IPS-18c (cell line): ENCODE results near the gene TTLL11.
"Not testable (repeated sequence)": the region's sequence is repeated elsewhere in the genome, so short reads cannot be mapped to it uniquely, and the experiment has no call there.

Experiments
- H3K4me3 ChIP-seq: 2 replicates; pipeline ENCODE4 v1.7.0; 2013; ENCODE audit warnings: low read depth, mild to moderate bottlenecking, low read length, moderate library complexity; ENCODE audit not compliant: insufficient read depth
- H3K9me3 ChIP-seq: one replicate; pipeline ENCODE4 v1.6.1; 2013; ENCODE audit warnings: mild to moderate bottlenecking, low read length, moderate library complexity; ENCODE audit not compliant: control insufficient read depth, insufficient read depth

Gene TTLL11

DNA sequence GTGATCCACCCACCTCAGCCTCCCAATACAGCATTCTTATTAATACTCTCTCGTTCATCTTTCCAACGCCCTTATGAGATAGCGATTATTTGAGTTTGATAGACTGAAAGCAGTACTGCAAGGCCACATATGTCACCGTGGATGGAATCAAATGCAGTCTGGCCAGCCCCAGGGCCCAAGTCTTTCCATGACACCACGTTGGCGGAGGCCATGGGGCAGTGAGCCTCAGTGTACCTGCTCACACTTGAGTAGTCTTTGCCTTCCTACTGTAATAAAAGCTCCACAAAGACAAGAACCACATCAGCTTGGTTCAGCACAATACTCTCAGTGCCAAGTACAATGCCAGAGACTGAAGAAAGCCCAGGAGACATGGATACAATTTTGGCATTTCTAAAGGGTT lies 88.5 kb downstream of the TTLL11 start:
- Histone ChIP-seq H3K4me3 (no peak overlapping the region), H3K9me3 (no peaks in the 10 kb centered on the region)

DNA sequence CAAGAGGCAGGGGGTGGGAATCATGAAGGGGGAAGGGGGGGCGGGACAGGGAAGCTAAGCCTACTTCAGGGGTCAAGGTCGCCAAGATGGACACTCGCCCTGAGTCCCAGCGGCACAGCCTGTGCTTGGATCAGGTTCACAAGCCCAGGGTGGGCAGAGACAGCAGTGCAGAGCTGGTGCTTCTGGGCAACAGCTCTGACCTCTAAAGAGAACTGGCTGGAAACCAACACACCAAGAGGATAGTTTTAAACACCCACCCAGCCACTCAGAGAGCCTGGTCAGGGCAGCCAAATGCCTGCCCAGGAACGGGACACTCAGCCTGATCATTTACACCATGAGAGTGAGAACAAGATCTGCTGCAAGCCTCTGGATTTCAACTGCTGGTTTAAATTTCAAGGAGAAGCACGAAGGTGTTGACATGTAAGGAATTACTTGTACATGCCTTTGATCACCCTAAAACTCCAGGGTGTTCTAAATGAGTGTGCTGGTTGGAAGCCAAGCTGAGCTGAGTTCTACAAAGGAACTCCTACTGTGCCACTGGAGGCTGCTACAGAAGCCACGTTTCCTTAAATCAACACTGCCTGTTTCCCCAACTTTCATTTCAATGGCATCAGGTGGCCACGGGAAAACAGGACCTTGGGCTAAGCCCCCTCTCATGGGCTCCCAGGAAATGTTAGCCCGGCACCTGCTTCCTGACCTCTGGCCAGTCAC lies 91.5 kb downstream of the TTLL11 start:
- Histone ChIP-seq H3K9me3 (no peaks in the 10 kb centered on the region), H3K4me3 (no peak overlapping the region)

DNA sequence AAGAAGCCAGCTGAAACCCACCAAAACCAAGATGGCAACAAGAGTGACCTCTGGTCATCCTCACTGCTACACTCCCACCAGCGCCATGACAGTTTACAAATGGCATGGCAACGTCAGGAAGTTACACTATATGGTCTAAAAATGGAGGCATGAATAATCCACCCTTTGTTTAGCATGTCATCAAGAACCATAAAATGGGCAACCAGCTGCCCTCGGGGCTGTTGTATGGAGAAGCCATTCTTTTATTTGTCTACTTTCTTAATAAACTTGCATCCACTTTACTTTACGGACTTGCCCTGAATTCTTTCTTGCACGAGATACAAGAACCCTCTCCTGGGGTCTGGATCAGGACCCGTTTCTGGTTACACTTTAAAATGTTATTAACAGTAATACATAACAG lies 92.6 kb downstream of the TTLL11 start:
- not testable (repeated sequence) for H3K9me3 ChIP-seq, H3K4me3 ChIP-seq

GRCh38 chr9:121999556-121999955 lies 93.6 kb downstream of the TTLL11 start:
- Histone ChIP-seq H3K9me3 (no peaks in the 10 kb centered on the region), H3K4me3 (no peak overlapping the region)

DNA sequence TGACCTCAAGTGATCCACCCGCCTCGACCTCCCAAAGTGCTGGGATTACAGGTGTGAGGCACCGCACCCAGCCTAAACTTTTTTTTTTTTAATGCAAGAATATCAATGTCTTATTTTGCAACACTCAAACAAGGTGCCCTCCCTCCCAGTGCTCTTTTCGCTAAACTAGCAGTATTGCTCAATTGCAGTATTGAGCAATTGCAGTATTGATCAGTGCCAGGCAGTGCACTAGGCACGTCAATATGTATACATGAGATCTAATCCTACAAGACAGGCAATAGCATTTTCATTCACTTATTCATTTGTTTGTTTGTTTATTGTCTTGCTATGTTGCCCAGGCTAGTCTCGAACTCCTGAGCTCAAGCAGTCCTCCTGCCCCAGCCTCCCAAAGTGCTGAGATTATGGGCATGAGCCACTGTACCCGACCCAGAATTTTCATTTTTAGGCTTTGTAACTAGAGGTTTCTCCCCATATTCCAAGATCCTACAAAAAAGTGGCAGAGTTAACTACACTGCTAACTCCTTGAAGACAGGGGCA lies 94.5 kb downstream of the TTLL11 start:
- Histone ChIP-seq H3K4me3 (no peak overlapping the region), H3K9me3 (no peaks in the 10 kb centered on the region)

DNA sequence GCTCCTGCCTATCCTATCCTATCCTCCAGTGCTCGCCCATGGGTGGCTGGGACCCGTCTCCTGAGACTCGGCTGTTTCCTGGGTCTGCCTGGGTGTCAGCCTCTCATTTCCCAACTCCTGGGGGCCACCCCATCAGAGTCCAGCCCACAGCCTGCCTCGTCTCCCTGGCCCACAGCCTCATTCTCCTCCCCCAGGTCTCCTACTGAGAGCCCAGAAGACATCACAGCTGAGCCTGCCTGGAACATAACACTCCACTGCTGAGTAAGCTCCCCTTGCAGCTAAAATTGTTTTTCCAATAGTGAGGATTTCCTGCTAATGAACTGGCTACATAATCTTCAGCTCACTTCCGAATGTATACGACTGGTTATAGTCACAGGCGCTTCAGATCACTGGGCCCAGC lies 95.3 kb downstream of the TTLL11 start:
- Histone ChIP-seq H3K4me3 (no peak overlapping the region), H3K9me3 (no peaks in the 10 kb centered on the region)

- no peak overlapping the region for H3K4me3 ChIP-seq
- H3K9me3 ChIP-seq: no peaks in the 10 kb centered on the region
Observed at GRCh38 chr9:121996783-121997182, 96.3 kb downstream of the TTLL11 start.

GRCh38 chr9:121995997-121996396 lies 97.1 kb downstream of the TTLL11 start:
- H3K4me3 ChIP-seq: no peak overlapping the region
- no peaks in the 10 kb centered on the region for H3K9me3 ChIP-seq

DNA sequence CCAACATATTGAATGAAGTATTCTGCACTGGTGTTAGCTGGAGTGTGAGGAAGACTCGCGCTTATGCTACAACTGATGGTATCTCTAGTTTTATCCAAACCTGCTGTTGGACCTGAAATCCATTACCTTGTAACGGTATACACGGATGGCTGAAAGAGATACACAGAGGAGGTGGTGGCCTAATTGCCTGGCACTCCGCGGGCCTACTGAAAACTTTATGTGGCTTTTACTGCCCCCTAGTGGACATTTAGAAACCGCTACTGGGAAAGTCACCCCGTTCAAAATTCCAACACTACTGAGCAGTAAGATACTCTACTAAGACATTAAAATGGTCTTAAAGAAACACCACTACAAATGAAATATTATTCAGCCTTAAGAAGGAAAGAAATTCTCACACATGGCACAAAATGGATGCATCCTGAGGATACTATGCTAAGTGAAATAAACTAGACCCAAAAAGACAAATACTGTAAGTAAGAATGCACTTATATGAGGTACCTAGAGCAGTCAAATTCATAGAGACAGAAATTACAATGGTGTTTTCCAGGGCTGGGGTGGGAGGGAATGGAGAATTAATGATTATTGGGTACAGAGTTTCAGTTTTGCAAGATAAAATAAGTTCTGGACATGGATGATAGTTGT lies 100.4 kb downstream of the TTLL11 start:
- H3K9me3 ChIP-seq: no peaks in the 10 kb centered on the region
- no peak overlapping the region for H3K4me3 ChIP-seq

- no peak overlapping the region for H3K4me3 ChIP-seq
Observed at GRCh38 chr9:121991307-121991661, 101.8 kb downstream of the TTLL11 start.

DNA sequence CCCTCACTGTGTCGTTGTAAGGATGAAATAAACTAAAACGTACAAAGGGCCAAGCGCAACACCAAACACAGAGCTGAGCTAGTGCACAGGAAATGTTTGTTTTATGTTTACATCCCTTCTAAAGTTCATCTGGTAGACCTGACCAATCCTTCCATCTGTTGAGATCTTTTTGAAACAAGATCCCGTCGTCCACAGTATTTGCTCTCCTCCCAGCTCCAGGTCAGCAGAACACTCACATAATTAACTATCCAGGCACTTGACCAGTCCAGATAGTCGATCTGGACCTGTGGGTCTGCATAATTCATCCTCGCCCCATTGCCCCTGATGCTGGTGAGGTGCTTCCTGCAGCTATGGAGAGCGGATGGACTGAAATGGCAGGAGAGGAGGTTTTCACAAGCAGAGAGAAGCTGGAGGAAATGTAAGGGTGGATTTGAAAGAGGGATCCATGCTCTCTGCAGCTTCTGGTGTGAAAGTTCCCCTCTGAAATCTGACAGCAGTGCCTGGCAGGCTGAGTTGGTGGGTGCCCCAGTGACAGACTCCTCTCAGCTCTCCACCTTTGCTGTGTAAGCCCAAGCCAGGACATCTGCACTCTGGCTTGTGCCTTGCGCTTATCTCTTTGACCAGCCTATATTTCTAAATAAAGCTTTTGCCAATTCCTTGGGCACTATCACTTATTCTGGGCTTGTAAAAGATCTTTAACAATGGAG lies 102.4 kb downstream of the TTLL11 start:
- Histone ChIP-seq H3K4me3 (no peak overlapping the region), H3K9me3 (no peaks in the 10 kb centered on the region)

More at GRCh38 chr9:121991307-121991661, 101.8 kb downstream of the TTLL11 start:
- H3K9me3 ChIP-seq: no peaks in the 10 kb centered on the region

DNA sequence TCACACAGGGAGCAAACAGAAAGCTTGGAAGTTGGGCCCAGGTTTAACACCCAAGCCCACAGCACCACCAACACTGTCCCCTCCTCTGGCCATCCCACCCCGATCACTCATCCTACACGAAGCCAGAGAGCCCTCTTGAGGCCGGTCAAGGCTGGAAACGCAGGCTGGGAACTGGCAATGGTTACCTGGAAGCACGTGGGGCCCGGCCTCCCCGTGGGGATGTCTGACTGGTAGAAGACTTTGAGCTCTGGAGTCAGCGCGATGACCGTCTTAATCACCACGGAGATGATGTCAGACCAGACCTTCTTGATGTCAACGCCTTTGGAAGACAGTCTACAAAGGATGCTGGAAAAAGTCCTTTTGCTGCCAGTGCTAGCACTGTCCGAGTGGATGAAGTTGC lies 104.1 kb downstream of the TTLL11 start:
- no peak overlapping the region for H3K4me3 ChIP-seq
- H3K9me3 ChIP-seq: no peaks in the 10 kb centered on the region

DNA sequence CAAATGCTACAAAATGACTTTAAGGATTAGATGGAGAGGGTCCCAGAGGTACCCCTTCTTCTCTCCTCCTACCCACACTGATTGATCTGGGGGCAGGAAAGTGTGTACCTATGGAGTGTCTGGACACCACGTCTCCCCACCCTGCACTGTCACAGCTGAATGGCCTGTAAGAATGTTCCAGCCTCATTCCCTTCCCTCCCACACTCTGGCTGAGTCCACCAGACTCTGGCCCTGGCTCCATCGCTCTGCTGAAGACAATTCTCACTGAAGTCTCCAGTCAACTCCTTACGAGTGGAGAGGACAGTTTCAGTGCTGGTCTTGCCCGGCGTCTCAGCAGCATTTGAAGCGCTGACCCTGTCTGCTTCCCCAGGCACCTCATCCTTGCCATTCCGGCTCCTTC lies 105.8 kb downstream of the TTLL11 start:
- no peak overlapping the region for H3K4me3 ChIP-seq
- H3K9me3 ChIP-seq: no peaks in the 10 kb centered on the region

DNA sequence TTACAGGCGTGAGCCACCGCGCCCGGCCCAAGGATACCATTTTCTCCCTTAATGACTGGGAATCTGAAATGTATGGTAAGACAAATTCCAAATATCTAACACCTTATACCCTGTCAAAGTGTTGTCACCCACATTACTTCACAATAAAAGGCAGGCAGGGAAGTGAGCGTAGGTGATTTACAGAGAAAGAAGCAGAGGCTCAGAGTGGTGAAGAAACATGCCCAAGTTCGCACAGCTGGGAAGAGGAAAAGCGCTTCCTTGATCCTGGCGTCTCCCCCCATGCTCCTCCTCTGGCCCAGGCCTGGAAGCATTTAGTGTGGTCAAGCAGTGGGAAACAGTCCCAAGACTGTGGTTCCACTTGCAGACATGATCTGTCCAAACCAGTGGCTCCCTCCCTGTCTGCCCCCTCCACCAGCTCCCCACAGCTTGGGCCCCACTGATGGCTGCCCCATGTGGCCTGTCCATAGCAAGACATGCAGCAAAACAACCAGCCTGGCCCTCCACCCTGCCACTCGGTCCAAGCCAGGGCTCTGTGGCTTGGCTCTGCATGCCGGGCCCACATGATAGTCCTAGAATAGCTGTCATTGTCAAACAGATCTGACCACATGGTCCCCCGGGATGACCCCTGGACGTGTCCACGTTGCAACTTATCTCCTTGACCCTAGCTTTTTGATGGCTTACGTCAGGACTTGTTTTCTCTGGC lies 107.2 kb downstream of the TTLL11 start:
- Histone ChIP-seq H3K4me3 (no peak overlapping the region), H3K9me3 (no peaks in the 10 kb centered on the region)

DNA sequence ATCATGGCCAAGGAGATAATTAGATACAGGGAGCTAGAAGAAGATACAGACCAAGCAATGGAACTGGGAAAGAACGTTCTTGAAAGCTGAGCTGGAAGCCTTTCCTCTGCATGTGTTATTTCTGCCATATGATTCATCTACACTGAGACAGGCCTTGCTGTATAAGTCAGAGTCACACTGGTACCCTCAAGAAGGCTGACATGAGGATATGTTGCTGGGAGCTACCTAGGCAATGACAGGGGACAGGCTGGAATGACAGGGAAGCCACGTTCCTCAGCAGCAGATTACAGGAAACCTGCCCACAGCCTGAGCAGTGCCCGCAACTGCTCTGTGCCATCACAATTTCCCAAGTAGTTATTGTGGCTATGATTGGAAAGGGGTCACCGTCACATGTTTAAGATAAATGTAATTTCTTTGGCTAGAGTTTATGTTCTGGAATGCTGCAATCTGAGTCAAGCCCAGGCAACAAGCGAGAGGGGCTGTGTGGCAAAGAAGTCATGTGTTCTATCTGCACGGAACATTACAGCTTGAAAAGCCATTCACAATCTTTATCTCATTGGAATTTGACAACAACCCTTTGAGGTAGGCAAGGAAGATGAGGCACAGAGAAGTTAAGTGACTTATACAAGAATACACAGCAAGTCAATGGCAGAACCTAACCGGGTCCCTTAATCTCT lies 108.2 kb downstream of the TTLL11 start:
- Histone ChIP-seq H3K4me3 (no peak overlapping the region), H3K9me3 (no peaks in the 10 kb centered on the region)

DNA sequence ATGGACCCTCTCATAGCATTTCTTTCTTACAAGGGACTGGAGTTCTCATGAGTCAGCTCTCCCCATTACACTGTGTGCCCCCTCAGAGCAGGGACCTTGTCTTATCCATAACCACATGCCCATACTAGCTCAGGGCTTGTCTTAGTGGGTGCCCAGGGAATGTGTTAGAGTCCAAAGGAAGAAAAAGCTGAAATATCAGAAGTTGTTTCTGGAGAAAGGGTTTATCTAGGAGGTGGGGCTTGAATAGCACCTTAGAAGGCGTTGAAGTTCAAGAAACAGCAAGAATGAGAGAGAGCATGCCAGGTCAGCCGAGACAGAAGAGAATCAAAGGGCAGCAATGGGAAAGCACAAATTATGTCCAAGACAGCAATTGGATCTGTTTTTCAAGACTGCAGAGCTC lies 109.4 kb downstream of the TTLL11 start:
- Histone ChIP-seq H3K4me3 (no peak overlapping the region), H3K9me3 (no peaks in the 10 kb centered on the region)
